Natural killer cell (primary cell): Measurements from ENCODE around the gene IER5L. TPM values are rescaled to one million over a fixed set of nuclear protein-coding genes. Genes with fewer than 3 reads are reported as not detected.

Experiments used
- ATAC-seq, 3 donors: fragments of 150-1000 bp in 2 of 3; fragments of 200-7000 bp in 1 of 3; cut with Tn5 transposase; 1 replicate in 1 of 3; 2 replicates in 2 of 3; pipeline ENCODE4 v1.10.0; 2021; ENCODE audit warnings: mild to moderate bottlenecking in 2 of 3, moderate library complexity in 2 of 3
- DNase-seq, 2 donors: peaks; one replicate each; pipeline versions ENCODE4 v3.0.0 to v3.0.0-alpha.2; 2013 to 2021; ENCODE audit warnings: mixed read lengths in 1 of 2
- H3K27ac ChIP-seq: one replicate; pipeline ENCODE4 v1.5.1; 2013; ENCODE audit warnings: mild to moderate bottlenecking, low read length
- H3K27me3 ChIP-seq: one replicate; pipeline ENCODE4 v1.6.1; 2013; ENCODE audit warnings: low read length; ENCODE audit not compliant: control insufficient read depth, insufficient read depth
- H3K36me3 ChIP-seq: one replicate; pipeline ENCODE4 v1.6.1; 2013; ENCODE audit warnings: low read length; ENCODE audit not compliant: control insufficient read depth, insufficient read depth
- H3K4me1 ChIP-seq: one replicate; pipeline ENCODE4 v1.6.1; 2013; ENCODE audit warnings: low read length; ENCODE audit not compliant: control insufficient read depth, insufficient read depth
- H3K4me3 ChIP-seq: one replicate; pipeline ENCODE4 v1.5.1; 2013; ENCODE audit warnings: low read length
- H3K9me3 ChIP-seq: one replicate; pipeline ENCODE4 v1.6.1; 2013; ENCODE audit warnings: low read length; ENCODE audit not compliant: control insufficient read depth, insufficient read depth
- H3K27ac Mint-ChIP-seq, 2 donors: one replicate each; pipeline ENCODE4 v1.8.0; 2022; ENCODE audit warnings: mild to moderate bottlenecking in 2 of 2, mixed read lengths in 2 of 2, moderate library complexity in 1 of 2
- H3K27me3 Mint-ChIP-seq, 2 donors: one replicate each; pipeline ENCODE4 v1.8.0; 2022; ENCODE audit warnings: low read depth in 2 of 2, mixed read lengths in 2 of 2
- H3K36me3 Mint-ChIP-seq: one replicate; pipeline ENCODE4 v1.8.0; 2022; ENCODE audit warnings: mixed read lengths
- H3K4me1 Mint-ChIP-seq, 2 donors: one replicate each; pipeline ENCODE4 v1.8.0; 2022; ENCODE audit warnings: mixed read lengths in 2 of 2
- H3K4me3 Mint-ChIP-seq: one replicate; pipeline ENCODE4 v1.8.0; 2022; ENCODE audit warnings: mild to moderate bottlenecking, moderate library complexity, mixed read lengths
- H3K9me3 Mint-ChIP-seq, 2 donors: one replicate each; pipeline ENCODE4 v1.8.0; 2022; ENCODE audit warnings: mixed read lengths in 2 of 2
- CTCF ChIP-seq: fragments of 200-600 bp; IDR thresholded peaks from one replicate; pipeline ENCODE4 v1.8.0; 2022; ENCODE audit warnings: antibody characterized with exemption
- WGBS: methylation state at CpG from one replicate; pipeline ENCODE4 v1.1.7; 2013; ENCODE audit warnings: missing lambda C conversion rate; ENCODE audit not compliant: insufficient coverage; 5-methylcytosine and 5-hydroxymethylcytosine counted together
- intact Hi-C: fragments of 100-400 bp; cut with micrococcal nuclease; formaldehyde crosslinking; loops from one replicate; pipeline ENCODE4 v1.14.2; 2022
- total RNA-seq, 4 donors: library from RNA; stranded (reverse); fragments of 120-200 nt in 1 of 4; gene quantifications; one replicate each; pipeline versions ENCODE4 v1.2.3 to v1.2.4, GENCODE V29; 2013 to 2022

Gene IER5L
- total RNA-seq, 3 donors from 2014 or later (not counting 1 experiment from before 2014, with no cell fraction given): 1.4 to 3.9 (median 2.8) TPM

- no peak overlapping the region for H3K4me3 ChIP-seq
- ATAC-seq (no peak), DNase-seq (no peak)
- H3K27me3 ChIP-seq: no peaks in the 10 kb centered on the region
- no peaks in the 10 kb centered on the region for H3K36me3 ChIP-seq
- no peaks in the 10 kb centered on the region for H3K4me1 ChIP-seq
- Mint-ChIP-seq H3K9me3 (no peaks in the 10 kb centered on the region), H3K4me3 (no peak overlapping the region), H3K36me3 (no peaks in the 10 kb centered on the region), H3K27me3 (no peaks in the 10 kb centered on the region), H3K4me1 (no peaks in the 10 kb centered on the region), H3K27ac (no peak overlapping the region)
- intact Hi-C loops: no loop called here
- no peak overlapping the region for H3K27ac ChIP-seq
- WGBS: 68% methylated on average over 7 of the region's 9 CpGs
- H3K9me3 ChIP-seq: peaks cover 3% of the 10 kb centered on the region
- TF ChIP-seq CTCF: no peak
Observed at GRCh38 chr9:129184596-129185122, 6.6 kb upstream of the IER5L start.

GRCh38 chr9:129184219-129184524 lies 6.1 kb upstream of the IER5L start:
- Histone ChIP-seq H3K27ac (no peak overlapping the region), H3K9me3 (peaks cover 3% of the 10 kb centered on the region), H3K4me1 (no peaks in the 10 kb centered on the region), H3K4me3 (no peak overlapping the region), H3K27me3 (peaks cover 2% of the 10 kb centered on the region), H3K36me3 (no peaks in the 10 kb centered on the region)
- no peaks in the 10 kb centered on the region for H3K36me3 Mint-ChIP-seq
- TF ChIP-seq CTCF: no peak
- no peak for ATAC-seq
- H3K9me3 Mint-ChIP-seq: no peaks in the 10 kb centered on the region
- H3K27me3 Mint-ChIP-seq: no peaks in the 10 kb centered on the region
- no peaks in the 10 kb centered on the region for H3K4me1 Mint-ChIP-seq
- DNase-seq: no peak
- no peak overlapping the region for H3K27ac Mint-ChIP-seq
- intact Hi-C loops: no loop called here
- no peak overlapping the region for H3K4me3 Mint-ChIP-seq
- 87% methylated on average over 7 of the region's 7 CpGs for WGBS

- Mint-ChIP-seq H3K36me3 (no peaks in the 10 kb centered on the region), H3K9me3 (no peaks in the 10 kb centered on the region), H3K27ac (no peak overlapping the region), H3K4me1 (no peaks in the 10 kb centered on the region), H3K27me3 (no peaks in the 10 kb centered on the region), H3K4me3 (no peak overlapping the region)
- peaks cover 3% of the 10 kb centered on the region for H3K9me3 ChIP-seq
- H3K36me3 ChIP-seq: no peaks in the 10 kb centered on the region
- H3K27me3 ChIP-seq: peaks cover 7% of the 10 kb centered on the region
- no peak overlapping the region for H3K4me3 ChIP-seq
- ATAC-seq (no peak), DNase-seq (no peak)
- intact Hi-C loops: no loop called here
- H3K4me1 ChIP-seq: peaks cover 4% of the 10 kb centered on the region
- no peak for TF ChIP-seq CTCF
- 78% methylated on average over 5 of the region's 6 CpGs for WGBS
- no peak overlapping the region for H3K27ac ChIP-seq
Observed at GRCh38 chr9:129183495-129184218, 5.6 kb upstream of the IER5L start.
